ENCODE results near the gene ACTR3.

Gene ACTR3

DNA sequence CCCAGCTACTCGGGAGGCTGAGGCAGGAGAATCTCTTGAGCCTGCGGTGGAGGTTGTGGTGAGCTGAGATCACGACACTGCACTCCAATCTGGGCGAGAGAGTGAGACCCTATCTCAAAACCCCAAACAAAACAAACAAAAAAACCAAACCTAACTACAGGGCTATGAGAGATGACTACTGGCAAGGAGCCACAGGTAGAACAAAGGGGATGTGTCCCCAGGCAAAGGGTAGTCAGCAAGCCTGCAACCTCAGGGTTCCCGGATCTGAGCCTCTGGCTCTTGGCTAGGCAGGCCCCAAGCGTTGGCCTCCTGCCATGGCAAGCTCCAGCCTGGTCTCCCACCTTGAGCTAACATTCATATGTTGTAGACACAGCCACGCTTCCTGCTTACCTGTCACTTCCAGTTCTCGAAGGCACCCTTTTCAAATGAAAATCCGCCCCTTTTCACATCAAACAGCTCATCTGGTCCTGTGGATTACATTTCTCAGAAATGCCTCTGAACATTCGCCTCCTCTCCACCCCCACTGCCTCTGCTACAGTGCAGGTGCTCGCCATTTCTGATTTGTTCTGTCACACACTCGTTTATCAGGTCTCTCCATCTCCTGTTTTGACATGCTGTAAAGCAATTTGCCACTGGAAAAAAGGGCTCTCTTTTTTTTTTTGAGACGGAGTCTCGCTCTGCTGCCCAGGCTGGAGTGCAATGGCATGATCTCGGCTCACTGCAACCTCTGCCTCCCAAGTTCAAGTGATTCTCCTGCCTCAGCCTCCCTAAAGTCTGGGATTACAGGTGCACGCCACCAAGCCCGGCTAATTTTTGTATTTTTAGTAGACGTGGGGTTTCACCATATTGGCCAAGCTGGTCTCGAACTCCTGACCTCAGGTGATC is 13.1 kb upstream of the ACTR3 start:
- DNase-seq = no peak

DNA sequence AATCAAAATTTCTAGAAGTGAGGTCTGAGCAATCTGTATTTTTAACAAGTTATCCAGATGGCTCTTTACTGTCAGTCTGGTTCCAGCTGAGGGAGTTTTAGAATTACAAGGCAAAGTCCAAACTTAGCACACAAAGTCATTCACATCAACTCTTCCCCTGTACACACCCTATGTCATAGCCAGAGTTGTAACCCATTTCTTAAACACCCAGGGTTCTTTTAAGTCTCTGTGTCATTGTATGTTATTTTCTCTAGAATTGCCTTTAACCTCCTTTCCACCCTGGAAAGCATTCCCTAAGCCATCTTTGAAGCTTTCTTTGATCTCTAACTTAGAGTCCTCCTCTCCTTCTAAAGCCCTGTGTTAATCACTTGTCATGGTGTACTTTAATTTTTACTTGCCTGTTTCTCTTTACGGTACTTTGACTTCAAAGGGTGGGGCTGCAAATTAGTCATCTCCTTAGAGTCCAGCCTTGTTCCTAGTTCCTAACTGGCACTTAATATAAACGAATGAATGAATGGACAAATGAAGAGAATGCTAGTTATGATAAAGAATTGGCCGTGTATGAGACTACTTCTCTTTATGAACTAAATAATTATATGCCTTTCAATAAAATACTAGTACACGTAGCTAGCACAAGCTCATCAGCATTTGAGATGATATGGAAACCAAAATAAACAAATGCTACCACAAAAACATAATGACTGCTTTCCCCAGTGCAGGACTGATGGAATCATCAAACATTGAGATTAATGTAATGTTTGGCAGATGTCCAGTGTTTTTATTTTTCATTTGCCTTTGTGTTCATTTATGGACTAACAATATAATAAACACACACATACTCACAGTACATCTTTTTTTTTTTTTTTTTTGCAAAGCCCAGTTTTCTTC is 11.9 kb upstream of the ACTR3 start:
- no peak for DNase-seq

DNA sequence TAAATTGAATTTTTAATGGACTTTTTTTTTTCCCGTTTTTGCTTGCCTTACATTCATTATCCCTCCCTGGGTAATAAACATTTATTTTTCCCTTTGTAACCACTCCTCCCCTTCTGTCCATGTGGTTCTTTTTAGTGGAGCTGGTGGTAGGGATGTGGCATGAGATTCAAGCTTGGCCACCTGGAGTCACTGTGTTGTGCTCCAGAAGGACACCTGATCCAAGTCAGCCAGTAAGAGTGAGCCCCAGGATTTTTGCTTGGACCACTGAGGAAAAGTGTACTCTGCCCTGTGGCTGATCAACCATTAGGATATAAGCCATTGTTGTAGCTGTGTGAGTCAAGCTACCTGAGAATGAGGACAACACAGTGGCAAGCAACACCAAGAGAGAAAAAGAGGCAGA is 11.1 kb upstream of the ACTR3 start:
- no peak for DNase-seq

DNA sequence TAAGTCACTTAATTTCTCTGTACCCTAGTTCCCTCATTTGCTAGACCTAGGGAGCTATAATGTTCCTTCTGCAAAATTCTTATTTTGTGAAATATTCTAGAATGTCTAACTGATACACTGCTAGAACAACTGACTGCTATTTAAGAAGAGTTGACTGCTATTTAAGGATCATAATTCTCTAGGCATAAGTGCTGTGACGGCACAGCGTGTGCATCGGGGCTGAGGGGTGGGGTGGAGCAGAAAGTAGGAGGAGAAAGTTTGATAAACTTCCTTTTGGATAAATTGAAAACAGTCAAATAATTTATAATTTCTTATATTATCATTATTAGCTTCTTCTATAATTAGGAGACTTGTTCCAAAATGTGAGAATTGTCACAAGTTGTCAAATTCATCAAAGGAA is 10.4 kb upstream of the ACTR3 start:
- no peak for DNase-seq

DNA sequence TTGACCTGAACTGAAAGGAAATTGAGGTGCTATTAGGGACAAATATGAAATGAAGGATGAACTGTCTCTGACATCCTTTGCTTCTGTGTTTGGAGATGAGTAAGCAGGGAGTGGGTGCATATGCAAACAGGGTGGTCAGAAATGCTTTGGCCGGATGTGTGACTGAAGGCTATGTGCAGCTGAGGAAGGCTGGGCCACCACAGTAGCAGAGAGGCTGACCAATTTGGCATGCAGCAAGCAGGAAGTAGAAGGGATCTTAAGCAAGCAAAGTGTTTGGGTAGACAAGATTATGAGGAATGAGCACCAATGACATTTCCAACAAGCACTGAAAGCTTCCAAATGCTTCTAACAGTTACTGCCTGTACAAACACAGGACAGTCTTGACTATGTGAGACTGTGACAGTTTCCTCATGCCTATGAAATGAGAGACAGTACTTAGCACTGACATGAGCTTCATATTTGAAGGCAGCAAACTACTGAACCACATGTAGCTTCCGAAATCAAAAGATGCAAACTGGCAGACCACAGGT is 3.3 kb upstream of the ACTR3 start:
- DNase-seq = no peak

DNA sequence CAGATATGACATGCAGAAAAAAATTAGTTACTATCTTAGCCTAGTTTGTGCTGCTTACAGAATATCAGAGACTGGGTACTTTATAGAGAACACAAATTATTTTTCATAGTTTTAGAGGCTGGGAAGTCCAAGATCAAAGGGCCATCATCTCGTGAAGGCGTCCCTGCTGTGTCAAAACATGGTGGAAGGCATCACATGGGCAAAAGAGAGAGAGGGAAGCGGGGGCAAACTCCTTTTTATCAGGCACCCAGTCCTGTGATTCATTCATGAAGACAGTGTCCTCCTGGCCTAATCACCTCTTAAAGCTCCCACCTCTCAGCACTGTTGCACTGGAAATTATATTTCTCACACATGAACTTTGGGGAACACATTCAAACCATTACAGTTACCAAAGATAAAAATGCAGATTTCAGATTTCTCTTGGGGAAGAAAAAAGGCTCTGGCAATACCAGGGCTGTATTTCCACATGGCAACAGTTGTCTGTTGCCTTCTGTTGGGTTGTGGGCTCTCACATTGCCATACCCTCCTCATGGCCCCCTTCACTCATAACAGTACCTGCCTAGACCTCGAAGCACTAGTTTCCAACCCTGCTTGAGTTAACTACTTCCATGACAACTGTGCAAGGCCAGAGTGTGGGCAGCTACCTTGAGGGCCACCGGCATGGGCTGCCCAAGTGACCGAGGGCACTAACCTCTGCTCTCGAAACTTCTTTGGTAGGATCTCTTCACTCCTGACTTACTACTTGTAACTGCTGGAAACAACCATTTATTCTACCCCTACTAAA is 2.7 kb upstream of the ACTR3 start:
- DNase-seq = no peak

DNA sequence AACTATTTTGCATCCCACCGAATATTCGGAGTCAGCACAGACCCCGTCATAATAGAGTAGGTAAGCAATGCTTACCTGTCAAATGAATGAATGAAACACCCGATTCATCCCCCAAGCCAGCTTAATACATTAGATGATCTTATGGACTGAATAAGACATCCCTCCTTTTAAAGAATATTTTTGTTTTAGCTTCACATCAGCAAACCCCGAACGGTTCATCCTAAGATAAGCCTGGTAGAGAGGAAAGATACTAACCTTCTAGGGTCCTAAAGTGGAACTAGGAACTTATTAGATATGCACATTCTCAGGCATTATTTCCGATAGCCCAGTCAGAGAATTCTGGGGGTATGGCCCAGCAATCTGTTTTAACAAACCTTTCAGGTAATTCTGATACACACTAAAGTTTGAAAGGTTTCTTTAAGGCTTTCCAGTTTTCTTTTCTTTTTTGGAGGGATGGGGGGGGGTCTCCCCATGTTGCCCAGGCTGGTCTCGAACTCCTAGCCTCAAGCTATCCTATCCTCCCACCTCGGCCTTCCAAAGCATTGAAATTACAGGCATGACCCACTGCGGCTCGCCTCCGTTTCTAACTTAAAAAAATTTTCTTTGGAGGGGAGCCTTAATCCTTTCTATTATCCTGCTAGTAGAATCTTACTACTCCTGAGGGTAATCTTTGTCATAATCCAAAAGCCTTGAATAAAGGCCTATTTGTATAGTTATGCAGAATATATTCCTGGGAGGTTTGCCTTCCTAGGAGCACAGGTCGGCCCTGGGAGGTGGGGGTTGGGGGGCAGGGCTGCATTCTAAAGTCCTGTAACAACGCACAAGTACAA is 1.0 kb upstream of the ACTR3 start:
- DNase-seq = no peak

DNA sequence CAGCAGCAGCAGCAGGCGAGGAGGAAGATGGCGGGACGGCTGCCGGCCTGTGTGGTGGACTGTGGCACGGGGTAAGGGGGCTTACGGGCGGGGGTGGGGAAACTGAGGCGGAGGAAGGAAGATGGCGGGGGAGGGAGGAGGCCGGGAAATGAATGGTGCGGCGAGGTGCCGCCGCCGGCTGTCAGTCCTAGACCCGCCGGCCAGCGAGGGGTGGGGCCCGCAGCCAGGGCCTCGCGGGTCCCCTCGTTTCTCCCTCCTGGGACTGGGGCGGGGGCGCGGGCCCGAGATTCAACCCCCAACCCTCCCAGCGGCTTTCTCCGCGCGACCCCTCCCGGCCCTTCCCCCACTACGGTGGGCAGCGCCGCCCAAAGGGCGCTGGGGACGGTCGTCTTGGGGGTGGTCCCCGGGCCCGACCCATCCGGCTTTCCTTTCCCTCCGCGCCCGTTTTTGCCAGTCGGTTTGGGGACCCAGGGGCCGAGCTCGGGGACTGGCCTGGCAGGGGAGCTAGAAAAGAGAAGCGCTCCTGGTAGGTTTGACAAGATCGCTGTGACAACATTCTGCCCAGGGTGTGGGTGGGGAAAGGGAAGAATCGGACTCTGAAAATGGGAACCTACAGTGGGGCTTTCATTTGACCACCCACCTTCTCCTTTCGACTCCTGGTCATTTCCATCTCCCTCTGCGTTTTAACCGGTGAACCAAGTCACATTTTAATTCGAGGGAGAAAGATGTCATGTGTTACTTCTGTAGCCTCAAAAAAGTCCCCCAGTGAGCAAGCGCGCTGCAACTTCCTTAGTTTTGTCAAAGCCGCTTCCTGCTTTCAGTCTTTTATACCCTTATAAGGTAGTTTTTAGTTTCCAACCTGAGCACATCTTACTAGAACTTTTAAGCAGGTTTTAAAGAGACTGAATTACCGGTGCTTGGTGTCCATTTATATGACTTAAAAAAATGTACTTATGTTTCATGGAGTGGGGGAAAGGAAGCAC is 655 bp downstream of the ACTR3 start:
- no peak for DNase-seq

DNA sequence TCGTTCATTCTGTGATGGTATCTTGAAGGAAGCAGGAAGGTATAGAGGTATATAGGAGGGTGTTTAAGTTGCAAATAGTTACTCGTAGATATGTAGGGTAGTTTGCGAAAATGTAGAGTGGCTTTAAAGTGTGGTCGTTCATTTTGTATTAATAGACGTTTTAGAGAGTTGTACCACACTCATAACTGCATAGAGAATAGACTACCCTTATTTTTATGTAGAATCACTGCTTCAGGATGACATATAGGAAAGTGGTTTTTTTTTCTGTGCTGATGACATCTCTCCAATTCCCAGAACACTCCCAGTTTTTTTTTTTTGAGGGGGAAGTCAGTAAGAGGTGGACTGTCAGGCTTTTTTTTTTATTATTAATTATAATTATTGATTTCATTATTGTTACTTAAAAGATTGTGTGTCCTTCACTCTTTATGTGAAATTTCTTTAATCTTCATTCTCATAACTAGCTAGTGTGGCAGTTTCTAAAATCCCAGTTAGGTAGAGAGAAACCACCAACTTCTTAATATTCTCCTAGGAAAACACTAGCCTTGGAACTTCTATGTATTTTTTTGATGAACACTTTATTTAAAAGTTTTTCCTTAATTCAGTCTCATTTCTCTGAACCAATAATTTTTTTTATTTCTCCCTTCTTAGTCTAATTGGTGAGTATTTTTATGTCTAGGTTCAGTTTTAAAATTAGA is 1.5 kb downstream of the ACTR3 start:
- DNase-seq = no peak

DNA sequence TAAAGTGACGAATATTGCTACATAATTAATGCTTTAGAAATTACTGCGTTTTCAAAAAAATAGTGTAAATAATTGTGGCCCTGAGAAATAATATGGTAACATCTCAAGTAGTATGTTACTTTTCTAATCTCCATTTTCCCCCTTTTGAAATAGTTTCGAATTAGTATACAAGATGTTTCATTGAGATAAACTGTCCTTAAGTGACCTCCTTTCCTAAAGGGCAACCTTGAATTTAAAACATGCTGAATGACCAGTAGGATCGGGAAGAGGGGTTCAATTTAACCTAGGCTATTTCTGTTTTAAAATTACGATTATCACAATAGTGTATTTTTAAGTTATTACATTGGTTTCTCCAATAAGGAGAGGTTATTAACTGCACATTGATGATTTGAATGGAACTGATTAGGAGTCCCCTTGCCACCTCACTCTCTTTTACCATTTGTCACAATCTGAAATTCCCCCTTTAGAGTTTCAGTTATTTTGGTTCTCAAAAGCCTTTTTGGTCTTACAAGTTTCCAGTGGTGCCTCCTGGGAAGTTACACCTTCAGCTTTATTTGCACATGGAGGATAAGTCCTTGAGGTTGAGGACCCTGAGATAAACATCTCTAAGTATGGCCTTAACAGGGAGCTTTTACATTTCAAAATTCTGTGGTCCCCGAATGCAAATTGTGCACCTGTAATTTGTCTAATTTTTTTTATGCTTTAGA is 2.3 kb downstream of the ACTR3 start:
- DNase-seq = no peak

DNA sequence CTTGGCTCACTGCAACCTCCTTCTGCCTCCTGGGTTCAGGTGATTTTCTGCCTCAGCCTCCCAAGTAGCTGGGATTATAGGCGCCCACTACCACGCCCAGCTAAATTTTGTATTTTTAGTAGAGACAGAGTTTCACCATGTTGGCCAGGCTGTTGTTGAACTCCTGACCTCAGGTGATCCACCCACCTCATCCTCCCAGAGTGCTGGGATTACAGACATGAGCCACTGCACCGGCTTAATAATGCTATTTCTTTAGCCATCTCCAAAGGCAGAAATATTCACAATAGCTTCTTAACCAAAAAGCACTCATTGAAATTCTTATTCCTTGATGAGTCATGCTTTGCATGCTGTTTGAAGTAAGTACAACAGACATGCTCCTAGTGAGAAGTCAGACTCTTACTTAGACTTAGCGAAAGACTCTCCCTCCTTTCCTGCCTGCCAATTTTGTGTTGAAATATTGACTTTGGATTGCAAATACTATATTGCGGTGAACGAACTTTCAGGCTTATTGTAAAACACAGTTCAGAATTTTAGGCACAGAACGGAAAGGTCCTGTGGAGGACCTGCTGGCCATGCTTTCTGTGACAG is 4.4 kb downstream of the ACTR3 start:
- no peak for DNase-seq

DNA sequence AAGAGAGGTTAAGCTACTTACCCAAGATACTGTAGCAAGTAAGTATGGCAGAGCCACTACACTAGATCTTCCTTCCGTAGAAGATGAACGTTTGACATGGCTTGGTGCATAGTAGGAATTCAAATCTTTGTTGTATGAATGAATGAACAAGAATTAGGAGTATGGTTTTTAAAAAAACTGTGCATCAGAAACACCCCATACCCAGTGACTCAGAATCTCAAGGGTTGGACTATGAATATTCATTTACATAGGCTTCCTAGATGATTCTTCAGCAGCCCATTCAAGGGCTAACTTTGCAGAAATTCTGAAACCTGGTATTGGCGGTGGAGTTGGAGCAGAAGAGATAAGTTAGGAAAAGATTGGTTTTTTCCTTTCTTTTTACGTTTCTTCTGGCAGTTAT is 5.4 kb downstream of the ACTR3 start:
- DNase-seq = no peak

DNA sequence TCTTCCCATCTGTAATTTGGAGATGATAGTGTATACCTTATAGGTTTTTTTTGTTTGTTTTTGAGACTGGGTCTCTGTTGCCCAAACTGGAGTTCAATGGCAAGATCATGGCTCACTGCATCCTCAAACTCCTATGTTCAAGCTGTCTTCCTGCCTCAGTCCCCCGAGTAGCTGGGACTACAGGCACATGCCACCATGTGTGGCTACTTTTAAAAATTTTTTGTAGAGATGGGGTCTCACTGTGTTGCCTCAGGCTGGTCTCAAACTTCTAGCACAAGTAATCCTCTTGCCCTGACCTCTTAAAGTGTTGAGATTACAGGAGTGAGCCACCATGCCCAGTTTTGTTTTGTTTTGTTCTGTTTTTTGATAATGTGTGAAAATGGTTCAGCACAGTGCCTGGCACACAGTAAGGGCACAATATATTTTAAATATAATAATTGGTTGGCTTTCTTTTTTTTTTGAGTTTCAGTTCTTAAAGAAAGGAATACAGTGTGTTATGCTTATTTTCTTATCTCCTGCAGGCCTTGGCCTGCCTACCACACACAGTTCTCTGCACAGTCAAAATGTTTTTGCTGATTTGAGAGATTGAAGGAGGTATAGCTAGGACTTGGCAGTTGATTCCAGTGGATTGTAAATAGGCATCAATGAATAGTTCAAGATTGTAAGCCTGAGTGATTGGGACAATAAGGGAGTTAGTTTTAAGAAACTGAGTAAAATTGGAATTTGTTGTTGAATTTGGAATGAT is 6.1 kb downstream of the ACTR3 start:
- no peak for DNase-seq

DNA sequence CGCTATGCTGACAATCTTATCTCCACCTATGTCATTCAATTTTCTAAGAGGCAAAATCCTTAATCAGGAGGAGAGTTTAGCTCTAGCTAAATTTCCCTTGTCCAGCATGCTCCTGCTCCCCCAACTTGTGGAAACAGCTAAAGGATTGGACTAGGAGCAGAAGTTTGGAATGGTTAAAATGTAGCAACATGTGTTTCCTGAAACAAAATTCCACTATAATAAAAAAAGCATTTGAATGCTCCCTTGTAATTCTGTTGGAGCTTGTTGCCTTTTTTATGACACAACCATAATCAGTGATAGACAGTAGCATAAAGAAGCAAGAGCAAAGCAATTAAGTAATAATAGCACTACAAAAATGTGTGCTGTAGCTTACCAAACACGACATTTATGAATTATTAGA is 6.9 kb downstream of the ACTR3 start:
- DNase-seq = no peak

DNA sequence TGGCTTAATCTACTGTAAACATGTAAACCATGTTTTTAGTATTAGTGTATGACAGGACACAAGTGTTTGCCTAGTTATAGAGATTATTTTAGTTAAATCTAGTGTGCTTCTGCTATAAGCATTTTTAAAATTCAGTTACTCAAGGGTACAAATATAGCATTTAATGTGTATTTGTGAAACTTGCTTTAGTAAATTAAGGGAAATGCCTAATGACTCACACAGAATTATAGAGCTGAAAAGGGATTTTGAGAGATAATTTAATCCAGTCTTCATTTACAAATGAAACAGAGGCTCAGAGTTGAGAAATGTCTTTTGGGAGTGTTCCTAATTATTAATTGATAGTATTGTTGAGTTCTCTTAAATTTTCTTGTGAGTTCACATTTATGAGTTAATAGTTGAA is 8.2 kb downstream of the ACTR3 start:
- DNase-seq = no peak

DNA sequence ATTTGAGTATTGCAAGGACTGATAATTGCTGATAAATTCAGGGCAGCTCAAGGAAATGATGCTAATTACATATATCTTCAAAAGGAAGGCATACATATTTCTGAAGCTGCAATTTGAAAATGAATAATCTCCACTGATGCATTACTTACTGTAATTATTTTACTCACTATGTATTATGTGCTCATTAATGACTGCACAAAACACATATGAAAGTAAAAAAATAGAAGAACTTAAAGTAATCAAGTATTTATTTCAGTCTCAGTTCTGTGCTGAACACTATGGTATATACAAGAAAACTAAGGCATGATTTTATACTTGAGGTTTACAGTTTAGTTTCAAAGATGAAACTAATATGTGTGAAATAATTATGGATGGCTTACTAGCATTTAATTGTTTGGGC is 9.3 kb downstream of the ACTR3 start:
- no peak for DNase-seq

DNA sequence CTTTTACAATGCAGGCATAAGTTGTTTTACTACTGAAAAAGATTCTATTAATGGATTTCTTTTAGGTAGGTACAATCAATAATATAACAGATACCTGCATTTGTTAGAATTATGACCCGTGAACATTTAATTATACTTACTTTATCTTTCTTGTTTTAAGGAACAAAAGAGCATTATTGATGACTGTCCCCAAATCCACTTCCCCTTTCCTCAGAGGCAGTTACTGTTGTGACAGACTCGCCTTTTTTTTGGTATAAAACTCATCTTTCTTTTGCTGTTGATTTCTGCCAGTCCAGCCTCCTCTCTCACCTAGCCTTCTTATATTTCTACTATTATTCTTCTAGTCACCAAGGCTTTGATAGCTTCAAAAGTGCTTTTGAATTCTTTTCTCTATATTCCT is 12.1 kb downstream of the ACTR3 start:
- DNase-seq = no peak

DNA sequence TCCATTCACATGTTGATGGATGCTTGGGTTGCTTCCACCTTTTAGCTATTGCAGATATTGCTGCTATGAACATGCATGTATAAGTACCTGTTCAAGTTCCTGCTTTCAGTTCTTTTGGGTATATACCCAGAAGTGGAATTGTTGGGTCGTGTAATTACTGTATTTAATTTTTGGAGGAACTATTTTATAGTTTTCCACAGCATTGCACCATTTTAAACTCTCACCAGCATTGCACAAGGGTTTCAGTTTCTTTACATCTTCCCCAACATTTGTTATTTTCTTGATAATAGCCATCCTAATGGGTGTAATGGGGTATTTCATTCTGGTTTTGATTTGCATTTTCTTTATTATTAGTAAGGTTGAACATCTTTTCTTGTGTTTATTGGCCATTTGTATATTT is 16.0 kb downstream of the ACTR3 start:
- no peak for DNase-seq

Measured in GOT3 (cell line).